NCI-H748 (cell line): ENCODE results near the gene SPHK2.

Experiments used
- DNase-seq: peaks from one replicate; lab custom pipeline; 2025; ENCODE audit not compliant: unreplicated experiment; lab: John Stamatoyannopoulos, UW

SPHK2 gene

GRCh38 chr19:48603850-48604249 lies 15.5 kb upstream of the SPHK2 start:
- DNase-seq: no peak

GRCh38 chr19:48606463-48607358 lies 12.6 kb upstream of the SPHK2 start, which contains the start of gene SPACA4:
SPACA4 (plus strand) TSS chr19:48606742; CDS start chr19:48606979, 237 bp downstream.
- DNase-seq: no peak

GRCh38 chr19:48607359-48607755 lies 11.9 kb upstream of the SPHK2 start:
- DNase-seq: no peak

GRCh38 chr19:48608798-48609263 lies 10.5 kb upstream of the SPHK2 start:
- DNase-seq: peak; percentile 80

GRCh38 chr19:48609571-48610108 lies 9.7 kb upstream of the SPHK2 start:
- DNase-seq: no peak

- no peak for DNase-seq
Measured at GRCh38 chr19:48611872-48612271, 7.4 kb upstream of the SPHK2 start.

GRCh38 chr19:48613024-48613851 lies 6.1 kb upstream of the SPHK2 start:
- DNase-seq: no peak

- no peak for DNase-seq
Measured at GRCh38 chr19:48613852-48614435, 5.4 kb upstream of the SPHK2 start.

GRCh38 chr19:48614436-48615230 lies 4.7 kb upstream of the SPHK2 start, which contains the start of gene FAM83E:
FAM83E (minus strand) TSS chr19:48615076; CDS start chr19:48613372, 1,704 bp downstream.
- peak; percentile 83 for DNase-seq

- DNase-seq: no peak
Measured at GRCh38 chr19:48615231-48616040, 3.9 kb upstream of the SPHK2 start.

GRCh38 chr19:48616041-48616436 lies 3.3 kb upstream of the SPHK2 start:
- no peak for DNase-seq

GRCh38 chr19:48616491-48617056 lies 2.7 kb upstream of the SPHK2 start:
- DNase-seq: no peak

- DNase-seq: no peak
Measured at GRCh38 chr19:48617146-48617937, 2.0 kb upstream of the SPHK2 start.

- DNase-seq: peak; percentile 39
Measured at GRCh38 chr19:48618278-48618915, 909 bp upstream of the SPHK2 start.

GRCh38 chr19:48619692-48620585 lies 633 bp downstream of the SPHK2 start:
- no peak for DNase-seq

GRCh38 chr19:48623556-48624066 lies 4.3 kb downstream of the SPHK2 start:
- peak; percentile 50 for DNase-seq
